Tibial nerve (tissue), 4 donors: ENCODE results near the gene CDH4. TPM values are rescaled to one million over a fixed set of nuclear protein-coding genes. Genes with fewer than 3 reads are reported as not detected.

ENCODE experiments used
- DNase-seq, 2 donors: peaks; one replicate each; pipeline ENCODE4 v3.0.0-alpha.2; 2019; ENCODE audit warnings: low spot score in 2 of 2
- H3K27ac ChIP-seq, 4 donors: fragments of 200-600 bp; sonication (generic) in 3 of 4; one replicate each; pipeline ENCODE4 v1.5.1; 2017 to 2019; ENCODE audit warnings: mild to moderate bottlenecking in 1 of 4
- H3K27me3 ChIP-seq, 2 donors: fragments of 200-600 bp; sonication (generic) in 1 of 2; one replicate each; pipeline versions ENCODE4 v1.5.1 to v1.6.0; 2017 to 2019
- H3K36me3 ChIP-seq, 3 donors: fragments of 200-600 bp; sonication (generic); one replicate each; pipeline ENCODE4 v1.5.1; 2018 to 2019
- H3K4me1 ChIP-seq, 4 donors: fragments of 200-600 bp; sonication (generic) in 3 of 4; one replicate each; pipeline ENCODE4 v1.5.1; 2017 to 2019
- H3K4me3 ChIP-seq, 4 donors: fragments of 200-600 bp; sonication (generic) in 3 of 4; one replicate each; pipeline ENCODE4 v1.5.1; 2017 to 2019; ENCODE audit warnings: mild to moderate bottlenecking in 1 of 4, moderate library complexity in 1 of 4
- H3K9me3 ChIP-seq, 4 donors: fragments of 200-600 bp; sonication (generic) in 3 of 4; one replicate each; pipeline ENCODE4 v1.5.1; 2017 to 2019
- EP300 ChIP-seq, 2 donors: sonication (generic); formaldehyde crosslinking; IDR thresholded peaks; one replicate each; pipeline ENCODE4 v1.6.1; 2017; ENCODE audit warnings: antibody characterized with exemption in 2 of 2, mild to moderate bottlenecking in 1 of 2
- POLR2A ChIP-seq, 2 donors: fragments of 450-650 bp; IDR thresholded peaks; one replicate each; pipeline ENCODE4 v1.6.1; 2017; ENCODE audit warnings: antibody characterized with exemption in 2 of 2, mild to moderate bottlenecking in 2 of 2, moderate library complexity in 2 of 2
- WGBS, 2 donors: methylation state at CpG; one replicate each; pipeline ENCODE4 v1.1.5; 2018; 5-methylcytosine and 5-hydroxymethylcytosine counted together
- total RNA-seq, 4 donors: library from RNA; depleted of rRNA; stranded (reverse); fragments of >200 nt; gene quantifications; one replicate each; pipeline ENCODE4 v1.1.0, GENCODE V29; 2016
- TF ChIP-seq, protein P1 (sequence below), 5 experiments: fragments of 200-600 bp in 3 of 5; fragments of 450-650 bp in 2 of 5; sonication (generic) in 3 of 5; IDR thresholded peaks; one replicate each; pipeline ENCODE4 v1.5.1; 2016 to 2019; ENCODE audit warnings: antibody characterized with exemption in 5 of 5, mild to moderate bottlenecking in 3 of 5, moderate library complexity in 2 of 5

CDH4 gene
- total RNA-seq, 4 donors from 2014 or later = 0.78 to 2.3 (median 1.0) TPM

DNA sequence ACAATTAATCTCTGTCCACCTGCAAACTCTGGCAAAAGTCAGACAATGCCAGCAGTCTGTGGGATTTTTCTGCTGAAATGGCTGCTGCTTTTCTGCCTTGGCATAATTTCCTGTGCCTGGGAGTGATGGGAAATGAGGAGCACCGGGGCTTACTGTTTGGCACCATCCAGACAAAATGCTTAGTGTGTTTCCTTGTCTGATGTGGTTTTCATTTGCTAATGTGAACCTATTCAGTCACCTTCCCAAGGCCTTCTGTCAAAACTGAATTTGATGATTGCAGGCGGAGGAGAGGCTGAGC lies 56.4 kb downstream of the CDH4 start:
- no peaks in the 10 kb centered on the region for H3K4me1 ChIP-seq
- 43 to 51% methylated on average over 2 of the region's 2 CpGs for WGBS, 2 donors
- H3K27me3 ChIP-seq = no peaks in the 10 kb centered on the region
- DNase-seq = no peak
- TF ChIP-seq, protein P1, sequence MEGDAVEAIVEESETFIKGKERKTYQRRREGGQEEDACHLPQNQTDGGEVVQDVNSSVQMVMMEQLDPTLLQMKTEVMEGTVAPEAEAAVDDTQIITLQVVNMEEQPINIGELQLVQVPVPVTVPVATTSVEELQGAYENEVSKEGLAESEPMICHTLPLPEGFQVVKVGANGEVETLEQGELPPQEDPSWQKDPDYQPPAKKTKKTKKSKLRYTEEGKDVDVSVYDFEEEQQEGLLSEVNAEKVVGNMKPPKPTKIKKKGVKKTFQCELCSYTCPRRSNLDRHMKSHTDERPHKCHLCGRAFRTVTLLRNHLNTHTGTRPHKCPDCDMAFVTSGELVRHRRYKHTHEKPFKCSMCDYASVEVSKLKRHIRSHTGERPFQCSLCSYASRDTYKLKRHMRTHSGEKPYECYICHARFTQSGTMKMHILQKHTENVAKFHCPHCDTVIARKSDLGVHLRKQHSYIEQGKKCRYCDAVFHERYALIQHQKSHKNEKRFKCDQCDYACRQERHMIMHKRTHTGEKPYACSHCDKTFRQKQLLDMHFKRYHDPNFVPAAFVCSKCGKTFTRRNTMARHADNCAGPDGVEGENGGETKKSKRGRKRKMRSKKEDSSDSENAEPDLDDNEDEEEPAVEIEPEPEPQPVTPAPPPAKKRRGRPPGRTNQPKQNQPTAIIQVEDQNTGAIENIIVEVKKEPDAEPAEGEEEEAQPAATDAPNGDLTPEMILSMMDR (IDR thresholded peaks at IDR 0.05) = no peak
- TF ChIP-seq EP300 (IDR thresholded peaks at IDR 0.05) = no peak
- TF ChIP-seq POLR2A (IDR thresholded peaks at IDR 0.05) = no peak
- no peaks in the 10 kb centered on the region for H3K9me3 ChIP-seq
- H3K27ac ChIP-seq = no peak overlapping the region
- no peak overlapping the region for H3K4me3 ChIP-seq
- no peaks in the 10 kb centered on the region for H3K36me3 ChIP-seq

DNA sequence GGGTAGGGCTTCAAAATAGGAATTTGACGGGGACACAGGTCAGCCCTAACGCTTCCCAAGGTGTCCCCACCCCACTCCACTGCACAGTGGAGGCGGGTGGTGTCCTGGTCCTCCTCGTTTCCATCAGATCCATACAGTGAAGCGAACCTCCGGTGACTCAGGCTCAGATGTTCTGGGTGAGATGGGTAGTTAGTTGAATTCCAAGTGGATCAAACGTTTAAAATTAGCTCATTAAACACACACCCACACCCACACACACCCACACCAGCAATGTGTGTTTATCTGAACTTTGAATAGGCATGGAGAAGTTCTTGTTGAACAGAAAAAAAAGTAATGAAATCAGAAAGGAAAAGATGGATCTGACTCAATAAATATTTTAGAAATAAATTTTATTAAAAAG lies 58.9 kb downstream of the CDH4 start:
- H3K4me1 ChIP-seq = no peaks in the 10 kb centered on the region
- DNase-seq = no peak
- no peaks in the 10 kb centered on the region for H3K9me3 ChIP-seq
- no peaks in the 10 kb centered on the region for H3K36me3 ChIP-seq
- TF ChIP-seq, protein P1 (IDR thresholded peaks at IDR 0.05) = no peak
- no peak for TF ChIP-seq EP300 (IDR thresholded peaks at IDR 0.05)
- TF ChIP-seq POLR2A (IDR thresholded peaks at IDR 0.05) = no peak
- WGBS, 2 donors = 62 to 65% methylated on average over 7 of the region's 7 CpGs
- H3K4me3 ChIP-seq = no peak overlapping the region
- no peaks in the 10 kb centered on the region for H3K27me3 ChIP-seq
- no peak overlapping the region for H3K27ac ChIP-seq

DNA sequence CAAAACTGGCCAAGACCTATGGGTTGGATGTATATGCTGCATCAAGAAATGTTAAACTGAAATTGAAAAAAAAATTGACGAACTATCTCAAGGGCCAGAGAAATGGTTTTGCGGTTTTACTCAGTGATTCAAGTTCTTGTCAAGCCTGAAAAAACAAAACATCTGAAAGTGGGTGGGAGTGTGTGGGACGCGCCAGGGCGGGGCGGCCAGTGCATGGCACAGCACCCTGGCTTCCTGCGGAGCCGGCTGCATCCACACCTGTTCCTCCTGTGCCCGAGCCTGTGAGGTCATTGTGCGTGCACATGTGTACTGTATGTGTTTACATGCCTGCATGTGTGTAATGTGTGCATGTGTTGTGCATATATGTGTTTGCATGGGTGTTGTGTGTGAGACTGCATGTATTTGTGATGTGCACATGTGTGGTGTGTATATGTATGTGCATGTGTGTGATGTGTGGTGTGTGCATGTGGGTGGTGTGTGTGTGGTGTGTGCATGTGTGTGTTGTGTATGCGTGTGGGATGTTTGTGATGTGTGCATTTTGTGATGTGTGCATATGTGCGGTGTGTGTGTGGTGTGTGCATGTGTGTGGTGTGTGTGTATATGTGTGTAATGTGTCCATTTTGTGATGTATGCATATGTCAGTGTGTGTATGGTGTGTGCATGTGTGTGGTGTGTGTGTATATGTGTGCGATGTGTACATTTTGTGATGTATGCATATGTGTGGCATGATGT lies 59.8 kb downstream of the CDH4 start:
- 85% methylated on average over 13 of the region's 13 CpGs for WGBS, 2 donors
- H3K9me3 ChIP-seq = no peaks in the 10 kb centered on the region
- H3K4me3 ChIP-seq = no peak overlapping the region
- DNase-seq = no peak
- no peak overlapping the region for H3K27ac ChIP-seq
- H3K4me1 ChIP-seq = no peaks in the 10 kb centered on the region
- TF ChIP-seq EP300 (IDR thresholded peaks at IDR 0.05) (no peak), POLR2A (IDR thresholded peaks at IDR 0.05) (no peak)
- TF ChIP-seq, protein P1 (IDR thresholded peaks at IDR 0.05) = no peak
- H3K27me3 ChIP-seq = no peaks in the 10 kb centered on the region
- H3K36me3 ChIP-seq = no peaks in the 10 kb centered on the region

DNA sequence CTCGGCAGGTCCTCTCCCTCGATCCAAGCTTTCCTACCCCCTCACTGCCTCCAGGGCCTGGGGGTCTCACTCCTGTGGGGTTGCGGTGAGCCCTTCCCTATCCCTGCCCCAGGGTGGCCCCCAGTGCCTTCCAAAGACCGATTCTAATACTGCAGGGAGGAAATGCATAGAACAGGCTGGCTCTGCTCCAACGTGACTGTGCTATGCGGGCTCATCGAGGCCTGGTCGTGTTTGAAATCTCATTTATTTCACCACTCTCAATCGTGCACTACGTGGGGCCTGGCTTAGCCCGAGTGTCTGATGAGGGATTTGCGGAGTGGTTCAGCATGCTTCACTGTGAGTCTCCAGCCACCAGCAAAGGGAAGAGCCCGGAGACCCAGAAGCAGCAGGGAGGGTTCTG lies 60.9 kb downstream of the CDH4 start:
- Histone ChIP-seq H3K27ac (no peak overlapping the region), H3K4me1 (no peaks in the 10 kb centered on the region), H3K9me3 (no peaks in the 10 kb centered on the region), H3K27me3 (no peaks in the 10 kb centered on the region), H3K36me3 (no peaks in the 10 kb centered on the region), H3K4me3 (no peak overlapping the region)
- TF ChIP-seq POLR2A (IDR thresholded peaks at IDR 0.05) (no peak), EP300 (IDR thresholded peaks at IDR 0.05) (no peak)
- TF ChIP-seq, protein P1 (IDR thresholded peaks at IDR 0.05) = no peak
- no peak for DNase-seq
- WGBS, 2 donors = 53 to 55% methylated on average over 13 of the region's 13 CpGs

DNA sequence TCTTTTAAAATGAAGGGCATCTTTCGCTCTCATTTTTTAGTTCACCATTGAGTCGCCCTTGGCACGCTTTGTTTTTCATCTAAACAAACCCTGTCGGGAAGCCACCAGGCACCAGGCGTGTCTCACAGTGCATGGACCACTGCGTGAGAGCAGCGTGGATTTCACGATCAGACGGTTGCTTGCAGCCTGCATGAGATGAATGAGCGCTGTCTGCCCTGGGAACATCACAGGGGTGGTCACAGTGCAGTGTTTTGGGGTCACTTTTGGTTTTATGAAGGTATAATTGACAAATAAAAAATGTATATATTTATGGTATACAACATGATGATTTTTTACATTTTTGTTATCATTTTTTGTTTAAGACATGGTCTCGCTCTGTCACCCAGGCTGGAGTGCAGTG lies 61.3 kb downstream of the CDH4 start:
- no peak overlapping the region for H3K27ac ChIP-seq
- TF ChIP-seq, protein P1 (IDR thresholded peaks at IDR 0.05) = no peak
- no peak for TF ChIP-seq POLR2A (IDR thresholded peaks at IDR 0.05)
- TF ChIP-seq EP300 (IDR thresholded peaks at IDR 0.05) = no peak
- H3K4me3 ChIP-seq = no peak overlapping the region
- no peaks in the 10 kb centered on the region for H3K4me1 ChIP-seq
- no peaks in the 10 kb centered on the region for H3K9me3 ChIP-seq
- no peaks in the 10 kb centered on the region for H3K36me3 ChIP-seq
- DNase-seq = no peak
- H3K27me3 ChIP-seq = no peaks in the 10 kb centered on the region
- 87 to 96% methylated on average over 11 of the region's 11 CpGs for WGBS, 2 donors
